H9 (cell line): ENCODE results near the gene NPLOC4. TPM values are rescaled to one million over a fixed set of nuclear protein-coding genes. Genes with fewer than 3 reads are reported as not detected.
"Not testable (repeated sequence)": the region's sequence is repeated elsewhere in the genome, so short reads cannot be mapped to it uniquely, and the experiment has no call there.

Experiments used
- DNase-seq: peaks from one replicate; pipeline ENCODE4 v3.0.0-alpha.2; 2017
- H2AFZ ChIP-seq: one replicate; pipeline ENCODE4 v1.6.1; 2013; ENCODE audit warnings: mild to moderate bottlenecking, low read length, control low read depth, moderate library complexity
- H2AK5ac ChIP-seq: 2 replicates; pipeline ENCODE4 v1.6.1; 2013; ENCODE audit warnings: low read length, control low read depth, mixed read lengths; ENCODE audit not compliant: insufficient read length
- H2BK120ac ChIP-seq: one replicate; pipeline ENCODE4 v1.6.1; 2013; ENCODE audit warnings: low read depth, mild to moderate bottlenecking, low read length, control low read depth, inconsistent platforms; ENCODE audit not compliant: poor library complexity, severe bottlenecking
- H2BK12ac ChIP-seq: 2 replicates; pipeline ENCODE4 v1.6.1; 2013; ENCODE audit warnings: low read length, control low read depth, mixed read lengths, low read depth; ENCODE audit not compliant: insufficient read length
- H2BK15ac ChIP-seq: 2 replicates; pipeline ENCODE4 v1.6.1; 2013; ENCODE audit warnings: low read depth, low read length, control low read depth
- H2BK20ac ChIP-seq: one replicate; pipeline ENCODE4 v1.6.1; 2013; ENCODE audit warnings: low read depth, mild to moderate bottlenecking, low read length, control low read depth, inconsistent platforms; ENCODE audit not compliant: poor library complexity, severe bottlenecking
- H2BK5ac ChIP-seq: 2 replicates; pipeline ENCODE4 v1.6.1; 2013; ENCODE audit warnings: low read length, control low read depth, mixed read lengths; ENCODE audit not compliant: insufficient read length
- H3K14ac ChIP-seq: 2 replicates; pipeline ENCODE4 v1.6.1; 2013; ENCODE audit warnings: low read length, control low read depth; ENCODE audit not compliant: insufficient read depth
- H3K18ac ChIP-seq: 2 replicates; pipeline ENCODE4 v1.6.1; 2013; ENCODE audit warnings: low read depth, mild to moderate bottlenecking, mixed read lengths, low read length, control low read depth; ENCODE audit not compliant: insufficient read length
- H3K23ac ChIP-seq: 2 replicates; pipeline ENCODE4 v1.6.1; 2013; ENCODE audit warnings: low read length, control low read depth, mixed read lengths, low read depth; ENCODE audit not compliant: insufficient read length
- H3K23me2 ChIP-seq: 2 replicates; pipeline ENCODE4 v1.6.1; 2013; ENCODE audit warnings: low read depth, mild to moderate bottlenecking, mixed read lengths, low read length, control low read depth; ENCODE audit not compliant: insufficient read length, poor library complexity, severe bottlenecking
- H3K27ac ChIP-seq: 2 replicates; pipeline ENCODE4 v1.5.1; 2013; ENCODE audit warnings: low read length, control low read depth, mixed read lengths, low read depth; ENCODE audit not compliant: insufficient read length
- H3K27me3 ChIP-seq: 2 replicates; pipeline ENCODE4 v1.6.1; 2013; ENCODE audit warnings: low read length, control low read depth, inconsistent platforms; ENCODE audit not compliant: insufficient read depth
- H3K4ac ChIP-seq: 2 replicates; pipeline ENCODE4 v1.6.1; 2013; ENCODE audit warnings: low read depth, mild to moderate bottlenecking, control low read depth, inconsistent platforms, low read length, moderate library complexity
- H3K4me1 ChIP-seq: 2 replicates; pipeline ENCODE4 v1.6.1; 2013; ENCODE audit warnings: low read length, control low read depth, inconsistent platforms; ENCODE audit not compliant: insufficient read depth
- H3K4me2 ChIP-seq: 2 replicates; pipeline ENCODE4 v1.6.1; 2013; ENCODE audit warnings: low read length, control low read depth, mixed read lengths; ENCODE audit not compliant: insufficient read length, insufficient read depth
- H3K56ac ChIP-seq: 2 replicates; pipeline ENCODE4 v1.6.1; 2013; ENCODE audit warnings: low read depth, mild to moderate bottlenecking, mixed read lengths, low read length, control low read depth; ENCODE audit not compliant: insufficient read length
- H3K79me1 ChIP-seq: 2 replicates; pipeline ENCODE4 v1.6.1; 2013; ENCODE audit warnings: low read depth, mild to moderate bottlenecking, moderate library complexity, low read length, control low read depth, inconsistent platforms; ENCODE audit not compliant: insufficient read depth, poor library complexity, severe bottlenecking
- H3K79me2 ChIP-seq: 2 replicates; pipeline ENCODE4 v1.6.1; 2013; ENCODE audit warnings: low read length, control low read depth, inconsistent platforms; ENCODE audit not compliant: insufficient read depth
- H3K9ac ChIP-seq: 2 replicates; pipeline ENCODE4 v1.6.1; 2013; ENCODE audit warnings: low read length, control low read depth, mixed read lengths; ENCODE audit not compliant: insufficient read length; ENCODE audit errors: extremely low read depth
- H3K9me3 ChIP-seq: one replicate; pipeline ENCODE4 v1.6.1; 2013; ENCODE audit warnings: low read depth, low read length, inconsistent platforms; ENCODE audit not compliant: control insufficient read depth
- H3T11ph ChIP-seq: one replicate; pipeline ENCODE4 v1.6.1; 2013; ENCODE audit warnings: mild to moderate bottlenecking, low read length, control low read depth, inconsistent platforms
- H4K20me1 ChIP-seq: one replicate; pipeline ENCODE4 v1.6.1; 2013; ENCODE audit not compliant: control insufficient read depth, insufficient read length, insufficient read depth
- H4K5ac ChIP-seq: 2 replicates; pipeline ENCODE4 v1.6.1; 2013; ENCODE audit warnings: low read depth, mild to moderate bottlenecking, mixed read lengths, low read length, control low read depth; ENCODE audit not compliant: insufficient read length
- H4K8ac ChIP-seq: replicated peaks from 2 replicates; pipeline ENCODE4 v1.6.1; 2013; ENCODE audit warnings: low read length, control low read depth, mixed read lengths, low read depth; ENCODE audit not compliant: insufficient read length
- H4K91ac ChIP-seq: 2 replicates; pipeline ENCODE4 v1.6.1; 2013; ENCODE audit warnings: low read depth, mild to moderate bottlenecking, moderate library complexity, mixed read lengths, low read length, control low read depth; ENCODE audit not compliant: insufficient read length
- H3K27ac Mint-ChIP-seq, 3 experiments: 2 replicates in 2 of 3; 3 replicates in 1 of 3; pipeline ENCODE4 v1.8.0; 2020 to 2021; ENCODE audit warnings: mixed read lengths in 3 of 3, mild to moderate bottlenecking in 1 of 3, moderate library complexity in 1 of 3
- H3K27me3 Mint-ChIP-seq: 2 replicates; pipeline ENCODE4 v1.8.0; 2021; ENCODE audit warnings: low read depth, mild to moderate bottlenecking, moderate library complexity, mixed read lengths
- H3K36me3 Mint-ChIP-seq, 3 experiments: 2 replicates in 2 of 3; 3 replicates in 1 of 3; pipeline ENCODE4 v1.8.0; 2020 to 2021; ENCODE audit warnings: low read depth in 3 of 3, mixed read lengths in 3 of 3; ENCODE audit not compliant: insufficient read depth in 1 of 3
- H3K4me1 Mint-ChIP-seq, 2 experiments: 2 replicates each; pipeline ENCODE4 v1.8.0; 2020; ENCODE audit warnings: mixed read lengths in 2 of 2
- H3K4me3 Mint-ChIP-seq, 2 experiments: 2 replicates in 1 of 2; 3 replicates in 1 of 2; pipeline ENCODE4 v1.8.0; 2020 to 2021; ENCODE audit warnings: mild to moderate bottlenecking in 2 of 2, mixed read lengths in 2 of 2, moderate library complexity in 1 of 2
- H3K9me3 Mint-ChIP-seq, 2 experiments: 2 replicates in 1 of 2; 3 replicates in 1 of 2; pipeline ENCODE4 v1.8.0; 2020; ENCODE audit warnings: mild to moderate bottlenecking in 2 of 2, mixed read lengths in 2 of 2, moderate library complexity in 1 of 2
- WGBS: extraction: QIAGEN DNeasy Blood & Tissue Kit; methylation state at CpG from one replicate; pipeline ENCODE4 v1.1.7; 2013; ENCODE audit warnings: missing lambda C conversion rate, low lambda C conversion rate, mixed read lengths; ENCODE audit not compliant: insufficient read length; ENCODE audit errors: extremely low coverage; 5-methylcytosine and 5-hydroxymethylcytosine counted together
- total RNA-seq: library from RNA; stranded (reverse); gene quantifications from 2 replicates; pipeline ENCODE4 v1.2.1, GENCODE V29; 2021
- TF ChIP-seq, protein P1 (sequence below): fragments of 200-600 bp; sonication (generic); conservative IDR thresholded peaks from 3 replicates; pipeline ENCODE4 v1.8.0; 2021; ENCODE audit warnings: antibody characterized with exemption, mild to moderate bottlenecking

The NPLOC4 gene
- total RNA-seq, 1 experiment from 2014 or later = 103 TPM

GRCh38 chr17:81532490-81533287 is 104.2 kb downstream of the NPLOC4 start:
- peaks cover 5% of the 10 kb centered on the region for H4K20me1 ChIP-seq
- no peak overlapping the region for H3K27ac ChIP-seq
- no peaks in the 10 kb centered on the region for H3K79me2 ChIP-seq
- Mint-ChIP-seq H3K27ac (no peak overlapping the region), H3K4me3 (no peak overlapping the region), H3K27me3 (peaks cover 41% of the 10 kb centered on the region), H3K4me1 (0 out of 4 replicates have a peak, but pooled peaks cover under 1 to 3% of the 10 kb centered on the region in 2 experiments), H3K36me3 (no peaks in the 10 kb centered on the region; a peak in 1 of 7 replicates), H3K9me3 (no peaks in the 10 kb centered on the region; a peak in 1 of 5 replicates)
- H2BK5ac ChIP-seq = no peak overlapping the region
- H3K4me1 ChIP-seq = no peaks in the 10 kb centered on the region
- H3T11ph ChIP-seq = no peak overlapping the region
- H3K4ac ChIP-seq = no peak overlapping the region
- TF ChIP-seq, protein P1, sequence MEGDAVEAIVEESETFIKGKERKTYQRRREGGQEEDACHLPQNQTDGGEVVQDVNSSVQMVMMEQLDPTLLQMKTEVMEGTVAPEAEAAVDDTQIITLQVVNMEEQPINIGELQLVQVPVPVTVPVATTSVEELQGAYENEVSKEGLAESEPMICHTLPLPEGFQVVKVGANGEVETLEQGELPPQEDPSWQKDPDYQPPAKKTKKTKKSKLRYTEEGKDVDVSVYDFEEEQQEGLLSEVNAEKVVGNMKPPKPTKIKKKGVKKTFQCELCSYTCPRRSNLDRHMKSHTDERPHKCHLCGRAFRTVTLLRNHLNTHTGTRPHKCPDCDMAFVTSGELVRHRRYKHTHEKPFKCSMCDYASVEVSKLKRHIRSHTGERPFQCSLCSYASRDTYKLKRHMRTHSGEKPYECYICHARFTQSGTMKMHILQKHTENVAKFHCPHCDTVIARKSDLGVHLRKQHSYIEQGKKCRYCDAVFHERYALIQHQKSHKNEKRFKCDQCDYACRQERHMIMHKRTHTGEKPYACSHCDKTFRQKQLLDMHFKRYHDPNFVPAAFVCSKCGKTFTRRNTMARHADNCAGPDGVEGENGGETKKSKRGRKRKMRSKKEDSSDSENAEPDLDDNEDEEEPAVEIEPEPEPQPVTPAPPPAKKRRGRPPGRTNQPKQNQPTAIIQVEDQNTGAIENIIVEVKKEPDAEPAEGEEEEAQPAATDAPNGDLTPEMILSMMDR = no peak
- H3K56ac ChIP-seq = no peak overlapping the region
- H3K27me3 ChIP-seq = peaks cover 7% of the 10 kb centered on the region; the same call in 1 of the 2 replicates
- H2BK120ac ChIP-seq = no peak overlapping the region
- no peak overlapping the region for H2AFZ ChIP-seq
- no peak overlapping the region for H2BK15ac ChIP-seq
- H3K4me2 ChIP-seq = no peak overlapping the region
- H2BK12ac ChIP-seq = no peak overlapping the region
- no peak overlapping the region for H3K18ac ChIP-seq
- H3K79me1 ChIP-seq = no peaks in the 10 kb centered on the region
- no peak overlapping the region for H4K91ac ChIP-seq
- no peak overlapping the region for H4K5ac ChIP-seq
- DNase-seq = no peak
- H3K9ac ChIP-seq = no peak overlapping the region
- no peaks in the 10 kb centered on the region for H3K9me3 ChIP-seq
- H2BK20ac ChIP-seq = no peak overlapping the region
- H3K23me2 ChIP-seq = peaks cover 5% of the 10 kb centered on the region
- no peak overlapping the region for H4K8ac ChIP-seq
- H3K14ac ChIP-seq = no peak overlapping the region
- WGBS = no CpG with 5 or more reads among the region's 11 CpGs
- no peak overlapping the region for H2AK5ac ChIP-seq
- H3K23ac ChIP-seq = no peak overlapping the region

DNA sequence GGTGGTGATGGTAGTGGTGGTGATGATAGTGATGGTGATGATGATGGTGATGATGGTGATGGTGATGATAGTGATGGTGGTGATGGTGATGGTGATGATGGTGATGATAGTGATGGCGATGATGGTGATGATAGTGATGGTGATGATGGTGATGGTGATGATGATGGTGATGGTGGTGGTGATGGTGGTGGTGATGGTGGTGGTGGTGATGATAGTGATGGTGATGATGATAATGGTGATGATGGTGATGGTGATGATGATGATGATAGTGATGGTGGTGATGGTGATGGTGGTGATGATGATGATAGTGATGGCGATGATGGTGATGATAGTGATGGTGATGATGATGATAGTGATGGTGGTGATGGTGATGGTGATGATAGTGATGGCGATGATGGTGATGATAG is 104.9 kb downstream of the NPLOC4 start:
- not testable (repeated sequence) for H3K9ac ChIP-seq, H4K20me1 ChIP-seq, H2BK120ac ChIP-seq, H2BK5ac ChIP-seq, H3K79me2 ChIP-seq, H3K4me3 Mint-ChIP-seq, H2BK12ac ChIP-seq, H3K27me3 ChIP-seq, H3K4me1 Mint-ChIP-seq, H3K23ac ChIP-seq, H4K91ac ChIP-seq, H3K4ac ChIP-seq, H2AFZ ChIP-seq, H3K4me2 ChIP-seq, H3K18ac ChIP-seq, H3K23me2 ChIP-seq, DNase-seq, H3K36me3 Mint-ChIP-seq, H3K9me3 Mint-ChIP-seq, H4K5ac ChIP-seq, H3K4me1 ChIP-seq, H2BK15ac ChIP-seq, H3T11ph ChIP-seq, H3K27ac Mint-ChIP-seq, H3K79me1 ChIP-seq, H3K9me3 ChIP-seq, H3K56ac ChIP-seq, H3K27ac ChIP-seq, H3K14ac ChIP-seq, H2AK5ac ChIP-seq, H4K8ac ChIP-seq, H2BK20ac ChIP-seq
- WGBS = no CpG with 5 or more reads among the region's 3 CpGs
- peaks cover 41% of the 10 kb centered on the region for H3K27me3 Mint-ChIP-seq
